Pancreas (tissue), 10 donors: ENCODE results near the gene BRDT. TPM values are rescaled to one million over a fixed set of nuclear protein-coding genes. Genes with fewer than 3 reads are reported as not detected.

Source experiments
- ATAC-seq, 4 donors: fragments of 200-7000 bp; cut with Tn5 transposase; one replicate each; pipeline versions ENCODE4 v1.8.0 to v1.9.1; 2020; ENCODE audit warnings: mild to moderate bottlenecking in 4 of 4, moderate library complexity in 4 of 4
- DNase-seq, 6 donors: peaks; one replicate each; pipeline ENCODE4 v3.0.0-alpha.2; 2020
- FAIRE-seq: peaks from 2 replicates; lab custom pipeline; 2012; peaks lifted over from hg19 to GRCh38; lab: Jason Lieb, UNC
- H3K27ac ChIP-seq, 4 donors: fragments of 200-600 bp; sonication (generic); 1 replicate in 3 of 4; 2 replicates in 1 of 4; pipeline versions ENCODE4 v1.5.0 to v1.8.0; 2020
- H3K27me3 ChIP-seq, 4 donors: fragments of 200-600 bp; one replicate each; pipeline ENCODE4 v1.8.0; 2021
- H3K36me3 ChIP-seq, 3 donors: fragments of 200-600 bp; sonication (generic) in 1 of 3; one replicate each; pipeline versions ENCODE4 v1.5.0 to v1.8.0; 2020 to 2021
- H3K4me1 ChIP-seq, 3 donors: fragments of 200-600 bp; one replicate each; pipeline ENCODE4 v1.8.0; 2021
- H3K4me3 ChIP-seq, 4 donors: fragments of 200-600 bp; sonication (generic) in 2 of 4; one replicate each; pipeline versions ENCODE4 v1.5.0 to v1.8.0; 2020 to 2021
- H3K9me3 ChIP-seq, 4 donors: fragments of 200-600 bp; one replicate each; pipeline ENCODE4 v1.8.0; 2021
- WGBS, 2 donors: extraction: QIAGEN DNeasy Blood & Tissue Kit; methylation state at CpG; one replicate each; pipeline ENCODE4 v1.1.7; 2013; 5-methylcytosine and 5-hydroxymethylcytosine counted together
- intact Hi-C, 3 donors: fragments of 100-400 bp; cut with DNase I; formaldehyde crosslinking; loops; one replicate each; pipeline versions ENCODE4 v1.11.1 to v1.14.2; 2022
- polyA plus RNA-seq, 2 donors: library from polyadenylated mRNA; stranded (reverse); fragments of 200-250 nt; gene quantifications; one replicate each; pipeline ENCODE4 v1.2.3, GENCODE V29; 2013
- total RNA-seq, 6 donors: library from RNA; stranded (reverse); fragmentation: NEBNext Ultra II Directional in 4 of 6; extraction: Animal tissue kit (Norgen Biotek cat#: 25700) in 4 of 6; gene quantifications; one replicate each; pipeline versions ENCODE4 v1.2.1 to v1.2.4, GENCODE V29; 2021 to 2023
- TF ChIP-seq, protein P1 (sequence below), 4 donors: fragments of 200-600 bp; sonication (generic) in 3 of 4; IDR thresholded peaks; one replicate each; pipeline versions ENCODE4 v1.5.0 to v1.8.0; 2021; ENCODE audit warnings: antibody characterized with exemption in 4 of 4
- donor health status: healthy with polysubstance abuse.
- donor health status: DM: no; HTN: no; CAD: no; lungs with moderate emphysema.
- donor health status: DM: no; HTN: no; CAD: no.
- donor health status: control.
- donor health status: control.
- donor health status: Bipolar disorder and iron deficiency.
- donor health status: DM: yes; HTN: yes; CAD: no.
- donor health status: DM: no; HTN: no; CAD: no.
- donor health status: DM: no; HTN: no; CAD: no.
- donor health status: DM: yes; HTN: yes; CAD: no.

BRDT gene
- total and polyA plus RNA-seq, 8 donors: not detected

DNA sequence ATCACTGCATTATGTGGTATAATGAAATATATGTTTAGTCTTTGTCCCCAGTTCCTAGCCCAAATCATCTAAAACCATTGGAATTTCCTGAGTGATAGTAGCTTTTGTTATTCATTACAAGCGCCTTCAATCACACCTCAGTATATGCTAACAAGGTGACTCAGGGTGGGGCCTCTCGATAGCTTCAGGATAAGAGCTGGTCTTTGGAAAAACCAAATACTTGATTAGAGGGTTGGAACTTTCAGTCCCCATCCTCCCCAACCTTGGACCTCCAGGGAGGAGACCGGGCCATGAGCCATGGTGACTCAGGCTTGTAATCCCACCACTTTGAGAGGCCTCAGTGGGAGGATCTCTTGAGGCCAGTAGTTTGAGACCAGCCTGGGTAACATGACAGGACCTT lies 5.1 kb upstream of the BRDT start:
- no peaks in the 10 kb centered on the region for H3K27me3 ChIP-seq
- 86 to 94% methylated on average over 3 of the region's 3 CpGs for whole genome bisulfite sequencing, 2 donors
- intact Hi-C loops: no loop called here
- no peaks in the 10 kb centered on the region for H3K9me3 ChIP-seq
- H3K27ac ChIP-seq: no peak overlapping the region
- no peaks in the 10 kb centered on the region for H3K36me3 ChIP-seq
- H3K4me1 ChIP-seq: no peaks in the 10 kb centered on the region
- FAIRE-seq: no peak
- ATAC-seq: no peak
- no peak for DNase-seq
- no peak overlapping the region for H3K4me3 ChIP-seq
- TF ChIP-seq, protein P1, sequence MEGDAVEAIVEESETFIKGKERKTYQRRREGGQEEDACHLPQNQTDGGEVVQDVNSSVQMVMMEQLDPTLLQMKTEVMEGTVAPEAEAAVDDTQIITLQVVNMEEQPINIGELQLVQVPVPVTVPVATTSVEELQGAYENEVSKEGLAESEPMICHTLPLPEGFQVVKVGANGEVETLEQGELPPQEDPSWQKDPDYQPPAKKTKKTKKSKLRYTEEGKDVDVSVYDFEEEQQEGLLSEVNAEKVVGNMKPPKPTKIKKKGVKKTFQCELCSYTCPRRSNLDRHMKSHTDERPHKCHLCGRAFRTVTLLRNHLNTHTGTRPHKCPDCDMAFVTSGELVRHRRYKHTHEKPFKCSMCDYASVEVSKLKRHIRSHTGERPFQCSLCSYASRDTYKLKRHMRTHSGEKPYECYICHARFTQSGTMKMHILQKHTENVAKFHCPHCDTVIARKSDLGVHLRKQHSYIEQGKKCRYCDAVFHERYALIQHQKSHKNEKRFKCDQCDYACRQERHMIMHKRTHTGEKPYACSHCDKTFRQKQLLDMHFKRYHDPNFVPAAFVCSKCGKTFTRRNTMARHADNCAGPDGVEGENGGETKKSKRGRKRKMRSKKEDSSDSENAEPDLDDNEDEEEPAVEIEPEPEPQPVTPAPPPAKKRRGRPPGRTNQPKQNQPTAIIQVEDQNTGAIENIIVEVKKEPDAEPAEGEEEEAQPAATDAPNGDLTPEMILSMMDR (IDR thresholded peaks at IDR 0.05): no peak

DNA sequence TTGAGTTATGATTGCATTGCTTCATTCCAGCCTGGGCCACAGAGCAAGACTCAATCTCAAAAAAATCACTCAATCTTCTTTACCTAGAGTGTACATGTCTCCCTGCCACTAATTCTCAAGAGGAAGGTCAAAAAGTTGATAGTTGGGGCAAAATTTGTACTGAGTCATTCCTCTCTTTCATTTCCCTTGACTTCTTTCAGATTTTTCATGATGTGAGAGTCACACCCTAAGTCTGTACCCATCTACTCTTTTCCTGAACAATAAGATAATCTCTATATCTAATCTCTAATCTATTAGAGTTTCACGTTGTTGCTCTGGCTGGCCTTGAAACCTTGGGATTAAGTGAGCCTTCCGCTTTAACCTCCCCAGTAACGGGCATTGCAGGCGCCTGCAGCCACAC lies 1.1 kb upstream of the BRDT start:
- no peaks in the 10 kb centered on the region for H3K9me3 ChIP-seq
- no peak overlapping the region for H3K27ac ChIP-seq
- intact Hi-C loops: no loop called here
- 60 to 63% methylated on average over 4 of the region's 4 CpGs for WGBS, 2 donors
- H3K36me3 ChIP-seq: no peaks in the 10 kb centered on the region
- no peak for FAIRE-seq
- no peak for ATAC-seq
- no peak overlapping the region for H3K4me3 ChIP-seq
- H3K4me1 ChIP-seq: no peaks in the 10 kb centered on the region
- no peak for DNase-seq
- TF ChIP-seq, protein P1 (IDR thresholded peaks at IDR 0.05): no peak
- no peaks in the 10 kb centered on the region for H3K27me3 ChIP-seq

DNA sequence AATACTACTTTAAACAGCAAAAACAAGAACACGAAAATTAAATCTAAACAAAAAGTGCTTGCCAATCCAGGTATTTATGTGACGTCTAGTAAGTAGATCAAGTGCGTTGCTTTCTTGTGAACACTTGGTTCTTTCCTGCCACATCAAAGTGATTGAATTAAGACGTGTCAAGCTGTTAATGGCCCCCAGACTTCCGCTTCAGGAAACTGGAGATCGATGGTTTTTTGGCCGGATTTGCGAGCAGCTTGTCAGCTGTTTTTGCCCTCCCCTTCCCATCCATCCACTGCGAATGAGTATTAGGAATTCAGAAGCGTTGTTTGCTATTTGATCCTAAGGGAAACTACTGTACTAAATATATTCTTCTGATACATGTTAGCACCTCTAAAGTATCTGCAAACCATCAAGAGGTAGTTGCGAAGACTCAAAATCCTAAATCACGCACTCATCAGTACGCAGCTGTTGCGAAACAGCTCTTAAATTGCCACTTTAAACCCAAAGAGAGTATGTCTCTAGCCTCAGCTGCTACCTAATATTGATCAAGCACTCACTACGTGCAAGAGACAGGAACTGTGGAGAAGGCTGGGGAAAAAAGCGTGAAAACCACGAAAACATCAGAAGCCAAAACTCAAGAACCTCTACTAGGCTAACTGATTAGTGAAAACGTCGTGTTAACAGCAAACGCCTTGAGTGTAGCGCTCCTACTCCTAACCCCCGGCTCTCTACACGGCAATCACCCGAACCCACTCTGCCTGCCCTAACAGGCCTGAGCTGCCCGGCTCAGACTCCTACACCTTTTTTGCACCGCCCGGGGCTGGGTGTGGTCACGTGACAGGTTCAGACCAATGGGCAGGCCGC lies 473 bp upstream of the BRDT start:
- H3K9me3 ChIP-seq: no peaks in the 10 kb centered on the region
- H3K27ac ChIP-seq: no peak overlapping the region
- no peak overlapping the region for H3K4me3 ChIP-seq
- no peaks in the 10 kb centered on the region for H3K27me3 ChIP-seq
- FAIRE-seq: no peak
- peak in 1 of 6 donors; percentile 40 for DNase-seq
- intact Hi-C loops: no loop called here
- TF ChIP-seq, protein P1 (IDR thresholded peaks at IDR 0.05): no peak
- 75 to 79% methylated on average over 29 of the region's 29 CpGs for WGBS, 2 donors
- no peaks in the 10 kb centered on the region for H3K36me3 ChIP-seq
- no peaks in the 10 kb centered on the region for H3K4me1 ChIP-seq
- ATAC-seq: no peak

GRCh38 chr1:91952187-91952586 lies 3.0 kb downstream of the BRDT start:
- Histone ChIP-seq H3K36me3 (no peaks in the 10 kb centered on the region), H3K4me1 (no peaks in the 10 kb centered on the region), H3K27ac (no peak overlapping the region), H3K9me3 (no peaks in the 10 kb centered on the region), H3K27me3 (no peaks in the 10 kb centered on the region), H3K4me3 (no peak overlapping the region)
- no peak for ATAC-seq
- DNase-seq: no peak
- TF ChIP-seq, protein P1 (IDR thresholded peaks at IDR 0.05): no peak
- FAIRE-seq: no peak
- intact Hi-C loops: no loop called here
- 44 to 46% methylated on average over 2 of the region's 2 CpGs for WGBS, 2 donors

GRCh38 chr1:91958926-91959325 lies 9.7 kb downstream of the BRDT start:
- intact Hi-C loops: no loop called here
- FAIRE-seq (no peak), ATAC-seq (no peak), DNase-seq (no peak)
- no peaks in the 10 kb centered on the region for H3K36me3 ChIP-seq
- WGBS, 2 donors: 48 to 58% methylated on average over 5 of the region's 5 CpGs
- TF ChIP-seq, protein P1 (IDR thresholded peaks at IDR 0.05): no peak
- no peaks in the 10 kb centered on the region for H3K27me3 ChIP-seq
- no peak overlapping the region for H3K4me3 ChIP-seq
- H3K27ac ChIP-seq: no peak overlapping the region
- H3K9me3 ChIP-seq: no peaks in the 10 kb centered on the region
- H3K4me1 ChIP-seq: no peaks in the 10 kb centered on the region
